Smooth muscle cell (in vitro differentiated cells): ENCODE results near the gene GDF2. TPM values are rescaled to one million over a fixed set of nuclear protein-coding genes. Genes with fewer than 3 reads are reported as not detected.

Source experiments
- DNase-seq: peaks from one replicate; lab custom pipeline; 2025; ENCODE audit not compliant: unreplicated experiment; lab: John Stamatoyannopoulos, UW
- H2AFZ ChIP-seq: fragments of 200-600 bp; sonication (generic); 2 replicates; pipeline ENCODE4 v1.6.0; 2016; ENCODE audit warnings: antibody characterized with exemption, low read depth, mild to moderate bottlenecking
- H3F3A ChIP-seq: fragments of 200-600 bp; sonication (generic); 2 replicates; pipeline ENCODE4 v1.6.0; 2017; ENCODE audit warnings: antibody characterized with exemption, low read depth
- H3K27ac ChIP-seq: fragments of 200-600 bp; sonication (generic); 2 replicates; pipeline ENCODE4 v1.5.1; 2016; ENCODE audit warnings: low read depth, mild to moderate bottlenecking
- H3K27me3 ChIP-seq: fragments of 200-600 bp; sonication (generic); 2 replicates; pipeline ENCODE4 v1.6.1; 2016; ENCODE audit warnings: low read depth, mild to moderate bottlenecking
- H3K36me3 ChIP-seq: fragments of 200-600 bp; sonication (generic); 2 replicates; pipeline ENCODE4 v1.5.1; 2016; ENCODE audit warnings: low read depth
- H3K4me1 ChIP-seq: fragments of 200-600 bp; sonication (generic); 2 replicates; pipeline ENCODE4 v1.5.1; 2016; ENCODE audit warnings: low read depth
- H3K4me2 ChIP-seq: fragments of 200-600 bp; sonication (generic); 2 replicates; pipeline ENCODE4 v1.6.0; 2016; ENCODE audit warnings: mild to moderate bottlenecking
- H3K4me3 ChIP-seq: fragments of 200-600 bp; sonication (generic); 2 replicates; pipeline ENCODE4 v1.5.1; 2016; ENCODE audit warnings: mild to moderate bottlenecking
- H3K79me2 ChIP-seq: fragments of 200-600 bp; sonication (generic); 2 replicates; pipeline ENCODE4 v1.6.0; 2016; ENCODE audit warnings: low read depth, mild to moderate bottlenecking
- H3K9ac ChIP-seq: fragments of 200-600 bp; sonication (generic); 2 replicates; pipeline ENCODE4 v1.6.0; 2016; ENCODE audit warnings: low read depth
- H3K9me3 ChIP-seq: fragments of 200-600 bp; sonication (generic); replicated peaks from 2 replicates; pipeline ENCODE4 v1.5.1; 2016; ENCODE audit warnings: low read depth
- H4K20me1 ChIP-seq: fragments of 200-600 bp; sonication (generic); 2 replicates; pipeline ENCODE4 v1.6.0; 2016; ENCODE audit warnings: low read depth
- WGBS: methylation state at CpG from one replicate; pipeline ENCODE4 v1.1.7; 2016; ENCODE audit warnings: low lambda C conversion rate; 5-methylcytosine and 5-hydroxymethylcytosine counted together
- polyA plus RNA-seq: library from polyadenylated mRNA; unstranded; fragments of >200 nt; fragmentation: Nextera tagmentation; extraction: Ambion mirVana; gene quantifications from 2 replicates; pipeline ENCODE4 v1.2.1, GENCODE V29; 2016
- total RNA-seq: library from RNA; depleted of rRNA; stranded (reverse); fragments of >200 nt; gene quantifications from 2 replicates; pipeline ENCODE4 v1.2.3, GENCODE V29; 2014
- TF ChIP-seq, protein P1 (sequence below): fragments of 200-600 bp; sonication (generic); IDR thresholded peaks from 2 replicates; pipeline ENCODE4 v1.5.1; 2017; ENCODE audit warnings: borderline replicate concordance, mild to moderate bottlenecking, antibody characterized with exemption; ENCODE audit not compliant: insufficient read depth, poor library complexity, severe bottlenecking

GDF2 gene
- total and polyA plus RNA-seq, 2 experiments from 2014 or later: not detected

GRCh38 chr10:47277352-47278151 is 44.7 kb upstream of the GDF2 start:
- Histone ChIP-seq H3K79me2 (no peaks in the 10 kb centered on the region), H3K4me1 (peaks cover 6% of the 10 kb centered on the region), H3K36me3 (no peaks in the 10 kb centered on the region), H3K27ac (no peak overlapping the region), H3K9ac (no peak overlapping the region), H3K9me3 (peaks cover 4% of the 10 kb centered on the region), H3K27me3 (peaks cover 6% of the 10 kb centered on the region), H3F3A (no peaks in the 10 kb centered on the region), H4K20me1 (no peaks in the 10 kb centered on the region), H2AFZ (no peak overlapping the region), H3K4me2 (no peak overlapping the region), H3K4me3 (no peak overlapping the region)
- TF ChIP-seq, protein P1, sequence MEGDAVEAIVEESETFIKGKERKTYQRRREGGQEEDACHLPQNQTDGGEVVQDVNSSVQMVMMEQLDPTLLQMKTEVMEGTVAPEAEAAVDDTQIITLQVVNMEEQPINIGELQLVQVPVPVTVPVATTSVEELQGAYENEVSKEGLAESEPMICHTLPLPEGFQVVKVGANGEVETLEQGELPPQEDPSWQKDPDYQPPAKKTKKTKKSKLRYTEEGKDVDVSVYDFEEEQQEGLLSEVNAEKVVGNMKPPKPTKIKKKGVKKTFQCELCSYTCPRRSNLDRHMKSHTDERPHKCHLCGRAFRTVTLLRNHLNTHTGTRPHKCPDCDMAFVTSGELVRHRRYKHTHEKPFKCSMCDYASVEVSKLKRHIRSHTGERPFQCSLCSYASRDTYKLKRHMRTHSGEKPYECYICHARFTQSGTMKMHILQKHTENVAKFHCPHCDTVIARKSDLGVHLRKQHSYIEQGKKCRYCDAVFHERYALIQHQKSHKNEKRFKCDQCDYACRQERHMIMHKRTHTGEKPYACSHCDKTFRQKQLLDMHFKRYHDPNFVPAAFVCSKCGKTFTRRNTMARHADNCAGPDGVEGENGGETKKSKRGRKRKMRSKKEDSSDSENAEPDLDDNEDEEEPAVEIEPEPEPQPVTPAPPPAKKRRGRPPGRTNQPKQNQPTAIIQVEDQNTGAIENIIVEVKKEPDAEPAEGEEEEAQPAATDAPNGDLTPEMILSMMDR: no peak
- 86% methylated on average over 7 of the region's 7 CpGs for WGBS
- DNase-seq: no peak

DNA sequence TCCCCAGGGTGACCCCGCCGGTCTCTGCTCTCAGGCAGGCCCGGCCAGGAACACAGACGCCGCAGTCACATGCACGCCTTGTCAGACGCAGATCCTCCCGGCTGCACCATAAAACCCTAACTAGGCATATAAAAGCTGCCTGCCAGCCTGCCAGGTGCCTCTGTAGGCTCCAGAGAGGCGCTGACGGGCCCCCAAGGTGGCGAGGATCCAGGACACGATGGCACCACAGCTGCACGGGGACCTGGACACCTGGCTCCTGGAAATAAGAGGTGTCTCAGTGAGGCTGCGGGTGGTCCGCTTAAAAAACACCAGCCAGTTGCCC is 44.1 kb upstream of the GDF2 start:
- Histone ChIP-seq H4K20me1 (no peaks in the 10 kb centered on the region), H2AFZ (no peak overlapping the region), H3K4me2 (no peak overlapping the region), H3K4me3 (no peak overlapping the region), H3K36me3 (no peaks in the 10 kb centered on the region), H3K79me2 (no peaks in the 10 kb centered on the region), H3K27me3 (peaks cover 6% of the 10 kb centered on the region), H3K4me1 (peaks cover 6% of the 10 kb centered on the region), H3K9ac (no peak overlapping the region), H3K27ac (no peak overlapping the region), H3K9me3 (peaks cover 4% of the 10 kb centered on the region), H3F3A (no peaks in the 10 kb centered on the region)
- 94% methylated on average over 15 of the region's 15 CpGs for WGBS
- TF ChIP-seq, protein P1: no peak
- no peak for DNase-seq

DNA sequence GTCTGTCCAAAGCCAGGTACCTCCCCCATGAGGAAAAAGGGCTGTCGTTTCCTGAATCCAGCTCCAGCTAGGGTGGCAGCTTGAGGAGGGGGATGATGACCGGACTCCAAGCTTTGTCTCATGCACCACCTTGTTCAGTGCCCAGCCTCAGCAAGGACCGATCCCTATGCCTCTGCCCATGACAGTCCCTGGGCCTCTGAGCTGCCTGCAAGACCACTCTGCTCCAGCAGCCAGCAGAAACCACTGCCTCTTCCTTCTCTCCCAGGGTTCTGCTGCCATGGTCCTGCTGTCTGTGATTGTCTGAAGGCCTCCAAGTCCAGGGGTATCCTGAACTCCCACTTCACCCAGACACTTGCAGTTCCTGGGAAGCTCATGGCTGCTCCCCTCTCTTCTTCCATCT is 43.5 kb upstream of the GDF2 start:
- TF ChIP-seq, protein P1: no peak
- no peaks in the 10 kb centered on the region for H4K20me1 ChIP-seq

DNA sequence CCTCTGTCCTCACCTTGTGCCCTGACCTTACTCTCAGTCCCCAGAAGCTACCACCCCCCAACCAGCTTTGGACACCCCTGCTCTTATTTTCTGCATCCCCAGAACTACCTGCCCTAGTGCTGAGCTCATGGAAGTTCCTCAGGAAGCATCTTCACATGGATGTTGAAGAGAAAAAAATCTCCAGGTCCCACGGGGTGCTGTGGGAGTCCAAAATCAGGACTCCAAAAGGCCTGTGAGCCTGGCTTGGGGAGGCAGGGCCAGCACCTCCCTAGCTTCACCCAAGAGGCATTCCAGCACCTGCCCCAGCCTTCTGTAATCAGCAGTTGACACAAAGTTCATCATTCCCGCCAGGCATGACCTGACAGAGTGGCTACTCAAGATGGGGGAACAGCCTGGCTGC is 43.0 kb upstream of the GDF2 start:
- H2AFZ ChIP-seq: no peak overlapping the region
- no peaks in the 10 kb centered on the region for H4K20me1 ChIP-seq
- H3K4me2 ChIP-seq: no peak overlapping the region
- 87% methylated on average over 2 of the region's 2 CpGs for WGBS
- H3K27ac ChIP-seq: no peak overlapping the region
- DNase-seq: no peak
- peaks cover 4% of the 10 kb centered on the region for H3K9me3 ChIP-seq
- H3K36me3 ChIP-seq: no peaks in the 10 kb centered on the region
- no peak overlapping the region for H3K4me3 ChIP-seq
- H3K79me2 ChIP-seq: no peaks in the 10 kb centered on the region
- no peak overlapping the region for H3K9ac ChIP-seq
- H3F3A ChIP-seq: no peaks in the 10 kb centered on the region
- peaks cover 6% of the 10 kb centered on the region for H3K4me1 ChIP-seq
- TF ChIP-seq, protein P1: no peak
- H3K27me3 ChIP-seq: peaks cover 6% of the 10 kb centered on the region

More for the DNA sequence above, 43.5 kb upstream of the GDF2 start:
- Histone ChIP-seq H3K9me3 (peaks cover 4% of the 10 kb centered on the region), H3K4me2 (no peak overlapping the region), H3K36me3 (no peaks in the 10 kb centered on the region), H3K79me2 (no peaks in the 10 kb centered on the region), H3K4me1 (peaks cover 6% of the 10 kb centered on the region), H2AFZ (no peak overlapping the region), H3K27me3 (peaks cover 6% of the 10 kb centered on the region), H3K9ac (no peak overlapping the region), H3K27ac (no peak overlapping the region), H3F3A (no peaks in the 10 kb centered on the region), H3K4me3 (no peak overlapping the region)
- WGBS: 96% methylated on average over 3 of the region's 3 CpGs
- DNase-seq: no peak
